ENCODE data around the gene LDLR.

LDLR gene

DNA sequence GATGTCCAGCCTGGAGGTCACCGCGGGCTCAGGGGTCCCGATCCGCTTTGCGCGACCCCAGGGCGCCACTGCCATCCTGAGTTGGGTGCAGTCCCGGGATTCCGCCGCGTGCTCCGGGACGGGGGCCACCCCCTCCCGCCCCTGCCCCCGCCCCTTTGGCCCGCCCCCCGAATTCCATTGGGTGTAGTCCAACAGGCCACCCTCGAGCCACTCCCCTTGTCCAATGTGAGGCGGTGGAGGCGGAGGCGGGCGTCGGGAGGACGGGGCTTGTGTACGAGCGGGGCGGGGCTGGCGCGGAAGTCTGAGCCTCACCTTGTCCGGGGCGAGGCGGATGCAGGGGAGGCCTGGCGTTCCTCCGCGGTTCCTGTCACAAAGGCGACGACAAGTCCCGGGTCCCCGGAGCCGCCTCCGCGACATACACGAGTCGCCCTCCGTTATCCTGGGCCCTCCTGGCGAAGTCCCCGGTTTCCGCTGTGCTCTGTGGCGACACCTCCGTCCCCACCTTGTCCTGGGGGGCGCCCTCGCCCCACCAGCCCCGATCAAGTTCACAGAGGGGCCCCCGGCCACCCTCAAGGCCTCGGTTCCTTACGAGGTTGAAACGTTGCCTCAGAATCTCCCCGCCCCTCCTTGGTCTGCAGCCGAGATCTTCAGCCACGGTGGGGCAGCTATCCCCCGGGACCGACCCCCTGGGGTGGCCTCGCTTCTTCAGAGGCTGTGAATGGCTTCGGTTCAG is 1.2 kb downstream of the LDLR start:
- peak overlapping the region; percentile 90 for H3K4me3 ChIP-seq (ENCODE audit: low read depth, low read length)
- no peak for TF ChIP-seq CTCF (IDR thresholded peaks at IDR 0.05; ENCODE audit: low read depth, low read length)

GRCh38 chr19:11090997-11091702 is 1.9 kb downstream of the LDLR start:
- peak overlapping the region; percentile 90 for H3K4me3 ChIP-seq (ENCODE audit: low read depth, low read length)
- no peak for TF ChIP-seq CTCF (IDR thresholded peaks at IDR 0.05; ENCODE audit: low read depth, low read length)

DNA sequence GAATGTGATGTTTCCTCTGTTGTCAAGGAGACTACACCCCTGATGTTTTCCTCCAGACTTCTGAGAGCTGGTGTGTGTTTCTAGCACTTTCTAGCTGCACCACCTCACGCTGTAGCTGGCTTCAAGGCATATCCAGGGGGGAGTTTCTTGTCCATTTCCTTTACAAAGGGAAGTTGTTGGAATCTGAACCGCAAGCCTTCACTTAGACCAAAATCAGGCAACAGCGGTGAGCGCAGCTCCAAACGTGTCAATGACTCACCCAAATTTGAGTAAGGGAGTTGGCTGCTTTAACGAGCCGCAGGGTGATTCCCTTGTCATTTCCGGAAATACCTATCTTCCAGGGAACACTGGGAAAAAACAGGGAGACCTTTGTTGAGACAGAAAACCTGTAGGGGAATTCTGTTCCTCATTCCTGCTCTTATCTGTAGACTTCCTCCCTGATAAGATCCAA is 2.5 kb downstream of the LDLR start:
- H3K4me3 ChIP-seq (ENCODE audit: low read depth, low read length), result peak overlapping the region; percentile 90
- no peak for TF ChIP-seq CTCF (IDR thresholded peaks at IDR 0.05; ENCODE audit: low read depth, low read length)

GRCh38 chr19:11092181-11092538 is 2.9 kb downstream of the LDLR start:
- no peak for TF ChIP-seq CTCF (IDR thresholded peaks at IDR 0.05; ENCODE audit: low read depth, low read length)
- H3K4me3 ChIP-seq (ENCODE audit: low read depth, low read length), result peak overlapping the region; percentile 90

DNA sequence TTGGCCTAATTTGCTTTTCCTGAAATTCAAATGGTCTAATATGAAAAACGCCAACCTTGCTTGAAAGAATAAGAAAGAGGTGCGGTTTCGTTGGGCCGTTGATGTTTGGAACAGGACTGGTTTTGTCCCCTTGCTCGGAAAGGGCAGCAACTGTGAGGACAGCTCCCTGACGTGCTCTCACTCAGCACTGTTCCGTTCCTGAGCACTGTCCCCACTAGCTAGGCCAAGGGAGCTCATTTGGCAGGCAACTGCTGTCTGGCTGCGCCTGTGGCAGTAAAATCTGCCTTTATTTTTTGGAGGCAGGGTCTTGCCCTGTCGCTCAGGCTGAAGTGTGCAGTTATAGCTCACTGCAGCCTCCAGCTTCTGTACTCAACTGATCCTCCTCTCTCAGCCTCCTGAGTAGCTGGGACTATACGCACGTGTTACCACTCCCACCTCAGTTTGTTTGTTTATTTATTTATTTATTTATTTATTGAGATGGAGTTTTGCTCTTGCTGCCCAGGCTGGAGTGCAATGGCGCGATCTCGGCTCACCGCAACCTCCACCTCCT is 4.5 kb downstream of the LDLR start:
- no peak overlapping the region for H3K4me3 ChIP-seq (ENCODE audit: low read depth, low read length)
- TF ChIP-seq CTCF (IDR thresholded peaks at IDR 0.05; ENCODE audit: low read depth, low read length), result no peak

- no peak for TF ChIP-seq CTCF (IDR thresholded peaks at IDR 0.05; ENCODE audit: low read depth, low read length)
- peak overlapping the region; percentile 23; the same call in 1 of the 2 replicates for H3K4me3 ChIP-seq (ENCODE audit: low read depth, low read length)
Measured at GRCh38 chr19:11094520-11094894, 5.2 kb downstream of the LDLR start.
